ENCODE measurements around the gene PHLDB2.

The PHLDB2 gene

DNA sequence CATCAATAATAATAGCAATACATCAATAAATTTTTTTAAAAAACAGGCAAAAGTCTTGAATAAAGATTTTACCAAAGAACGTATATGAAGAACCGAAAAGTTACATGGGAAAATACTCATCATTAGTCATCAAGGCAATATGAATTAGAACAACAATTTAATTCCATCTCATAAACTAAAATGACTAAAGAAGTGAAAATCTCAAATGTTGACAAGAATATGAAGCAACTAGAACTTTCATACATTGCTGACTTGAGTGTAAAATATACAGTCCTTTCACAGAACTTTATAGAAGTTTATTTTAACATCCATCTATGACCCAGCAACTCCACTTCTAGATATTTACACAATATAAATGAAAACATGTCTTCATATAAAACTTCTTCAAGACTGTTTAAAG lies 84.5 kb downstream of the PHLDB2 start:
- TF ChIP-seq, protein P1, sequence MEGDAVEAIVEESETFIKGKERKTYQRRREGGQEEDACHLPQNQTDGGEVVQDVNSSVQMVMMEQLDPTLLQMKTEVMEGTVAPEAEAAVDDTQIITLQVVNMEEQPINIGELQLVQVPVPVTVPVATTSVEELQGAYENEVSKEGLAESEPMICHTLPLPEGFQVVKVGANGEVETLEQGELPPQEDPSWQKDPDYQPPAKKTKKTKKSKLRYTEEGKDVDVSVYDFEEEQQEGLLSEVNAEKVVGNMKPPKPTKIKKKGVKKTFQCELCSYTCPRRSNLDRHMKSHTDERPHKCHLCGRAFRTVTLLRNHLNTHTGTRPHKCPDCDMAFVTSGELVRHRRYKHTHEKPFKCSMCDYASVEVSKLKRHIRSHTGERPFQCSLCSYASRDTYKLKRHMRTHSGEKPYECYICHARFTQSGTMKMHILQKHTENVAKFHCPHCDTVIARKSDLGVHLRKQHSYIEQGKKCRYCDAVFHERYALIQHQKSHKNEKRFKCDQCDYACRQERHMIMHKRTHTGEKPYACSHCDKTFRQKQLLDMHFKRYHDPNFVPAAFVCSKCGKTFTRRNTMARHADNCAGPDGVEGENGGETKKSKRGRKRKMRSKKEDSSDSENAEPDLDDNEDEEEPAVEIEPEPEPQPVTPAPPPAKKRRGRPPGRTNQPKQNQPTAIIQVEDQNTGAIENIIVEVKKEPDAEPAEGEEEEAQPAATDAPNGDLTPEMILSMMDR (IDR thresholded peaks at IDR 0.05; ENCODE audit: low read depth, low read length): no peak
- DNase-seq (ENCODE audit: extremely low read depth, low read depth): no peak

DNA sequence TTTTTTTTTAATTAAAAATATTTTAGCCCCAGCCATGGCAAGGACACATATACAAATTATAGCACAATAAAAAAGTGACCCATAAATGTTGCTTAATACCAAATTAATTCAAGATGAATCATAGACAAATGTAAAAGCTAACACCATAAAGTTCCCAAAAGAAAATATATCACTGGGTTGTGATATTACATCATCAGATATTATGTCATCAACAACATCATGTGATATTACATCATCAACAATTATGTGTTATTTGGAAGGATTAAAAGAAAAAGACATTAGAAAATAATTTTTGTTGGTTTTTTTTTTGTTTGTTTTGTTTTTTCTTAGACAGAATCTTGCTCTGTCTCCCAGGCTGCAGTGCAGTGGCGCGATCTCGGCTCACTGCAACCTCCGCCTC lies 85.3 kb downstream of the PHLDB2 start:
- no peak for DNase-seq (ENCODE audit: extremely low read depth, low read depth)
- TF ChIP-seq, protein P1 (IDR thresholded peaks at IDR 0.05; ENCODE audit: low read depth, low read length): no peak

DNA sequence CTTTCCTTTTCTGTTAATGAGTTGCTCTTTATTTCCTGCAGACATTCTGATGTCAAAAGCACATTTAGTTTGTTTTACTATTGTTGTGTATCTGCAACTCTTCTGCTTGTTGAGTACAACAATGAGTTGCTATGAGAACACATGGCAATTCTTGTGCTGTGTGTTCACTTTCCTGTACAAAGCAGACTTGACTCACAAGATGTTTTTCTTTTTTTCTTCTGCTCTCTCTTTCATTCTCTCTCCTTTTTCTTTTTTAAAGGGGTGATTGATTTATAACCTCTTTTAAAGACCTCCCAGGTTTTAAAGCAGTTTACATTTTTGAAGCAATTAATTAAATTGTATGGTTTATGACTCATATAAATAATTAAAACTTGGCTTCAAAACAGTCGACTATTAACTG lies 88.2 kb downstream of the PHLDB2 start:
- TF ChIP-seq, protein P1 (IDR thresholded peaks at IDR 0.05; ENCODE audit: low read depth, low read length): no peak
- no peak for DNase-seq (ENCODE audit: extremely low read depth, low read depth)

DNA sequence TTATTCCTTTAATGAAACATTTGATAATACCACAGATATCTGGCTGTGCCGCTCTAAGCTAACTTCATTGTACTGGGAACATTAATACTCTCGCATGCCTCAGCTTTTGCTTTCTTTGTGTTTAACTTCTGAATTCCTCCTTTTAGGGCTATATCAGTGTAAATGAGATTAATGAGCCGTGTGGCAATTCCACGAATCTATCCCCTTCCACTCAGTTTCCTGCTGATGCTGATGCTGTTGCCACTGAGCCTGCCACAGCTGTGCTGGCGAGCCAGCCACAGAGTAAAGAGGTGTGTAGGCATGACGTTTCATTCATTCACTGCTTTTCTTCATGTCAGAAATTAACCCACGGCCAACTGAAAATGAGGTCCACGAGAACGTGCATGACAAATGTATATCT lies 89.7 kb downstream of the PHLDB2 start:
- TF ChIP-seq, protein P1 (IDR thresholded peaks at IDR 0.05; ENCODE audit: low read depth, low read length): no peak
- DNase-seq (ENCODE audit: extremely low read depth, low read depth): no peak

DNA sequence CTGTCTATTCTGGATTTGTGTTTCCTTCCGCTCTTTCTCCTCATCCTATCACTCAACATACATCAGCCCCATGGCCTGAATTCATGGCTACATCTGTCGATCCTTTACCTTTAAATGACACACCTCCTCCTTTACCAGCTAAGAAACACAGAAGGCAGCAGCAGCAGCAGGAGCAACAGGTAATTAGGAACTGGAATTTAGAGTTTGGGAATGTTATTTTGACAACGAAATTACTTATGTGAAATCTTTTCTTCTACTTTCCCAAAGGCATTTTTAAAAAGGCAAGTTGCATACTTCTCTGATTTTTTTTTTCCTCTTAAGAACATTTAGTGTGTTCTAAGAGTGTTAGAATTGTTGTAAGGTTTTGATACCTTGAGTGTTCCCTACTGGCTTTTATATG lies 90.6 kb downstream of the PHLDB2 start:
- TF ChIP-seq, protein P1 (IDR thresholded peaks at IDR 0.05; ENCODE audit: low read depth, low read length): no peak
- DNase-seq (ENCODE audit: extremely low read depth, low read depth): no peak

DNA sequence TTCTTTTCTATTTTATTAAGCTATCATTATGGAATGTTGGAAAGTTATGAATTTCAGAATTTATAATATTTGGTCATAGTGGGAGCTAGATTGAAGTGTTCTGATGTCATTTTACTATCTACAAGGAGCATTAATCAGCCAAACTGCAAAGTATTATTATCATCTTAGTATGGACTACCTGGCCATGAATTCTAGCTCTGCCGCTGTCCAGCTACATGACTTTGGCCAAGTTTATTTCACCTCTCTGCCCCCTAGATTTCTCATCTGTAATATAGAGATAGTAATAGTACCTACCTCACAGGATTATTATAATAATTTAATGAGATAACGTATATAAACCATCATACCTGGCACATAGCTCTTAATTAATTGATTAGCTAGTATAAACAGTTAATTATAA lies 92.0 kb downstream of the PHLDB2 start:
- DNase-seq (ENCODE audit: extremely low read depth, low read depth): no peak
- TF ChIP-seq, protein P1 (IDR thresholded peaks at IDR 0.05; ENCODE audit: low read depth, low read length): no peak

DNA sequence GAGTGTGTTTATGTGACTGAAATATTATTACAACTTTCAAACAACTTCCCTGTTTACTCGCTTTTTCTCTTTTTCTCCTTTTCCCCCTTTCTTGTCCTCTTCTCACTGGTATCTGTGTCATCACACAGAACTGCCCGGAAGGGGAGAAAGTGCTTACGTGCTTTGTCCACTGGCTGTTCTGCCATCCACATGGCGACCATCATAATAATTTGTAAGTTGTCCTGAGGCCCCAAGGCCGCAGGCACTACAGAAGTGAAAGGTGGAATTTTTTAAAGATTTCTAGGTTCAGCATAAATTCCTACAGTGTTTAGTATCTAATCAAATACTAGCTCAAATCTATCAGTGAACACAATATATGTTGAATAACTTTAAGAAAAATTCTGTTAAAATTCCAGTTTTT lies 93.0 kb downstream of the PHLDB2 start:
- DNase-seq (ENCODE audit: extremely low read depth, low read depth): no peak
- TF ChIP-seq, protein P1 (IDR thresholded peaks at IDR 0.05; ENCODE audit: low read depth, low read length): no peak
